MG63 (cell line): Measurements from ENCODE around the gene IL1F10. TPM values are rescaled to one million over a fixed set of nuclear protein-coding genes. Genes with fewer than 3 reads are reported as not detected.

ENCODE experiments used
- DNase-seq: peaks from one replicate; pipeline ENCODE4 v3.0.0-alpha.2; 2020
- H3K27me3 ChIP-seq: fragments of 250-450 bp; sonication (Bioruptor Pico); 2 replicates; pipeline ENCODE4 v1.5.1; 2020; ENCODE audit warnings: mild to moderate bottlenecking, moderate library complexity
- H3K36me3 ChIP-seq: fragments of 250-450 bp; sonication (Bioruptor Pico); 2 replicates; pipeline ENCODE4 v1.5.1; 2020; ENCODE audit warnings: mild to moderate bottlenecking, moderate library complexity
- H3K4me3 ChIP-seq: fragments of 250-450 bp; sonication (Bioruptor Pico); 2 replicates; pipeline ENCODE4 v1.5.1; 2020; ENCODE audit warnings: mild to moderate bottlenecking, moderate library complexity
- H3K9me3 ChIP-seq: fragments of 250-450 bp; sonication (Bioruptor Pico); 2 replicates; pipeline ENCODE4 v1.5.1; 2020; ENCODE audit warnings: mild to moderate bottlenecking, moderate library complexity
- total RNA-seq: library from RNA; depleted of rRNA; stranded (reverse); fragments of >200 nt; shearing (Covaris generic); gene quantifications from 2 replicates; pipeline ENCODE4 v1.2.3, GENCODE V29; 2014; ENCODE audit warnings: low replicate concordance

The IL1F10 gene
- total RNA-seq, 1 experiment from 2014 or later, result not detected

DNA sequence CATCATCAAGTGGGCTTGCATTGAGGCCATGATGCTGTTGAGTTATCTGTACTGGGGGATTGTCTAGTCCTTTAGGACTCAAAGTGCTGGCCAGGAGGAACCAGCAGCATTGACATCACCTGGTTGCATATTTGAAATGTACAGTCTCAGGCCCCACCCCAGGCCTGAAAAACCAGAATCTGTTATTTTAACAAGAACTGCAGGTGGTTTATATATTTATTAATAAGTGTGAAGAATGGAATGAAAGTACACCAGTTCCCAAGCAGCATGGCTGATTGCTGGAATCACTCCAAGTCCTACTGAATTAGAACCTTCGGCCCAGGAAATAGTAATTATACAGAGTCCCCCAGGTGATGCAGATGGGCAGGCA is 2.8 kb downstream of the IL1F10 start:
- Histone ChIP-seq H3K9me3 (no peaks in the 10 kb centered on the region), H3K27me3 (no peaks in the 10 kb centered on the region), H3K4me3 (no peak overlapping the region), H3K36me3 (no peaks in the 10 kb centered on the region)
- no peak for DNase-seq

DNA sequence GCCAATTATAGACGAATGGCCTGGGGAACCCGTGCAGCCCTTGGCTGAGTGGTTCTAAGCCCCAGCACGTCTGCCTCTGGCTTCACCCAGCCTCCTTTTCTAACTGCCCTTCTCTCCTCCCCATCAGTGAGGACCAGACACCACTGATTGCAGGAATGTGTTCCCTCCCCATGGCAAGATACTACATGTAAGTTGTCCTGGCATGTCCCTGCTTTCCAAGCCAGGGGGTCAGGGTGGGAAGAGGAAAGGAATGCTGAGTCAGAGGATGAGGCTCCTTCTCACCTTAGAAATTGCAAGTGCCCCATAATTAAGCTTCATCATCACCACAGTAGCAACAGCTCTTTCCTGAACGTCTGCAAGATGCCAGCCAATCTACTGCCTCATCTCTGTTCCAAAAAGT is 4.8 kb downstream of the IL1F10 start:
- H3K36me3 ChIP-seq, result no peaks in the 10 kb centered on the region
- no peak for DNase-seq
- H3K27me3 ChIP-seq, result no peaks in the 10 kb centered on the region
- H3K9me3 ChIP-seq, result no peaks in the 10 kb centered on the region
- H3K4me3 ChIP-seq, result no peak overlapping the region

DNA sequence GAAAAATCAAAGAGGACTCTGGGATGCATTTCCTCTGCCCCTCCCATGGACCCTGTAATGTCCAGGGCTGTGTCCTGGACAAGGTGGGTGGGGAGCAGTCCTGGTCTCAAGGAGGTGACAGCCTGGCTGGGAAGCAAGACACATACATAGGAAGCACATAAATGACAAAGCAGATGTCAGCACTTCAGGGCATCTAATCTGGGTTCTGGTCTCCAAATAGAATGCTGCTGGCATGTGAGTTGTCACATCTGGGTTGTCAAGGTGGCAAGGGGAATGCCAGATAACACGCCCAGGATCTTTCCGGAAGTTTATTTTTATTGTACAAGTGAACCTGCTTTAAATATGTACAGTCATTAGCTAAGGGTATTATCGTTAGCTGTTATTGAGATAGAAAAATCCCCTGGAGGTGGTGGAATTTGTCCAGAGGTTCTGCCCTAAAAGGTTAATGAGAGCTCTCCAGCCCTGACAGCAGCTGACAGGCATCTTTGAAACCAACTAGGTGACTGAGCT is 5.6 kb downstream of the IL1F10 start:
- no peak overlapping the region for H3K4me3 ChIP-seq
- H3K27me3 ChIP-seq, result no peaks in the 10 kb centered on the region
- H3K36me3 ChIP-seq, result no peaks in the 10 kb centered on the region
- DNase-seq, result no peak
- no peaks in the 10 kb centered on the region for H3K9me3 ChIP-seq

DNA sequence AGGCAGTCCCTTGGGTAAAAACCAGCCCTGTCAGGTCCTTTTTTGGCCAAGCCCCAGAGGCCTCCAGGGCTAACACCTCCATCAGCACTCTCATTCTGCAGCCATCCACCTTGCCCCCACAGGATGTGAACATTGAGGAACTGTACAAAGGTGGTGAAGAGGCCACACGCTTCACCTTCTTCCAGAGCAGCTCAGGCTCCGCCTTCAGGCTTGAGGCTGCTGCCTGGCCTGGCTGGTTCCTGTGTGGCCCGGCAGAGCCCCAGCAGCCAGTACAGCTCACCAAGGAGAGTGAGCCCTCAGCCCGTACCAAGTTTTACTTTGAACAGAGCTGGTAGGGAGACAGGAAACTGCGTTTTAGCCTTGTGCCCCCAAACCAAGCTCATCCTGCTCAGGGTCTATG is 7.3 kb downstream of the IL1F10 start:
- no peak for DNase-seq
- no peaks in the 10 kb centered on the region for H3K9me3 ChIP-seq
- no peak overlapping the region for H3K4me3 ChIP-seq
- H3K27me3 ChIP-seq, result no peaks in the 10 kb centered on the region
- H3K36me3 ChIP-seq, result no peaks in the 10 kb centered on the region

DNA sequence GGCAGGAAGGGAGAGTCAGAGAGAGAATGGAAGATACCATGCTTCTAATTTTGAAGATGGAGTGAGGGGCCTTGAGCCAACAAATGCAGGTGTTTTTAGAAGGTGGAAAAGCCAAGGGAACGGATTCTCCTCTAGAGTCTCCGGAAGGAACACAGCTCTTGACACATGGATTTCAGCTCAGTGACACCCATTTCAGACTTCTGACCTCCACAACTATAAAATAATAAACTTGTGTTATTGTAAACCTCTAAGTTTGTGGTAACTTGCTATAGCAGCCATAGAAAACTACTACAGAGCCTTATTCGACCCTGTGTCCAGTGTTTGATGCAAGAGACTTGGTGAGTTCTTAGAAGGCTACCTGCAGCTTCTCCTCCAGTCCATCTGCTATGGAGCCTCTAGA is 7.8 kb downstream of the IL1F10 start:
- H3K4me3 ChIP-seq, result no peak overlapping the region
- no peaks in the 10 kb centered on the region for H3K27me3 ChIP-seq
- DNase-seq, result no peak
- H3K9me3 ChIP-seq, result no peaks in the 10 kb centered on the region
- no peaks in the 10 kb centered on the region for H3K36me3 ChIP-seq

DNA sequence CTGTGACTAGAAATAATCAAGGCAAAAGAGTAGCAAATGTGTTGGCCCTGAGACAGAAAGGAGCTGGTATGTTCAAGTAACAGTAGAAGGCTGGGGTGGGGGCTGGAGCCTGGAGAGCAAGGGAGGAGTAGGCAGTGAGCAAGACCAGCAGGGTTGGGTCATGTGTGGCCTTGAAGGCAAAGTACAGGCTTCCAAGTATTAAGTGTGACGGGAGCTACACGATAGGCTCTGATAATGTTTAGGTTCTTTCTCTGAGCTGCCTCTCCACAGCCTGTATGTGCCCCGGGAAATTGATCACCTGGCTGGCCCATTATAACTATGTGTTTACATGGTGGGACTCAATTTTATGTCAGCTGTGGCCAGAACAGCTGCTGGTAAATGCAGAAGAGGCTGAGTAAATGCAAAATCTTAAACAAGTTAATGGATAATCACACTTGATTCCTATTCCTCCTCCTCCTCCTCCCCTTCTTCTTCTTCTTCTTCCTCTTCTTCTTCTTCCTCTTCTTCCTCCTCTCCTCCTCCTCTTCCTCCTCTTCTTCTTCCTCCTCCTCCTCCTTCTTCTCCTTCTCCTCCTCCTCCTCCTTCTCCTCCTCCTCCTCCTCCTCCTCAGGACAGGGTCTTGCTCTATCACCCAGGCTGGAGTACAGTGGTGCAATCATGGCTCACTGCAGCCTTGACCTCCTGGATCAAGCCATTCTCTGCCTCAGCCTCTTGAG is 9.3 kb downstream of the IL1F10 start:
- DNase-seq, result no peak
- Histone ChIP-seq H3K4me3 (no peak overlapping the region), H3K27me3 (no peaks in the 10 kb centered on the region), H3K9me3 (no peaks in the 10 kb centered on the region), H3K36me3 (no peaks in the 10 kb centered on the region)

DNA sequence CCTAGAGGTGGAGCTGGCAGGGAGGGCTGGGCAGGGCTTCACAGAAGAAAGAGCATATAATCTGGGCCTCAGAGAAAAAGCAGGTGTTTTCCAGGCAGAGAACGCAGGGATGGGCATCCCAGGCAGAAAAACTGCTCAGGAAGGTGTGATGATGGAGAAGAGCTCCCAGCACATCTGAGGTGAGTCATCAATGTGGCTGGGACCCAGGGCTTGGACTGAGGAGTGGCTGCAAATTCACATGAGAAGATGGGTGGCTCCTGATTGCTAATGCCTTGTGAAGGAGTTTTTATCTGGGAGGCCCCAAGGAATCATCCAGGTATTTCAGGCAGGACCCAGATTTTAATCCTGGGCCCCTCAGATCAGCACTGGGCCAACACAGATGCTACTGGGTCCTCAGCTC is 10.2 kb downstream of the IL1F10 start:
- Histone ChIP-seq H3K4me3 (no peak overlapping the region), H3K9me3 (no peaks in the 10 kb centered on the region), H3K36me3 (no peaks in the 10 kb centered on the region), H3K27me3 (no peaks in the 10 kb centered on the region)
- peak; percentile 43 for DNase-seq

DNA sequence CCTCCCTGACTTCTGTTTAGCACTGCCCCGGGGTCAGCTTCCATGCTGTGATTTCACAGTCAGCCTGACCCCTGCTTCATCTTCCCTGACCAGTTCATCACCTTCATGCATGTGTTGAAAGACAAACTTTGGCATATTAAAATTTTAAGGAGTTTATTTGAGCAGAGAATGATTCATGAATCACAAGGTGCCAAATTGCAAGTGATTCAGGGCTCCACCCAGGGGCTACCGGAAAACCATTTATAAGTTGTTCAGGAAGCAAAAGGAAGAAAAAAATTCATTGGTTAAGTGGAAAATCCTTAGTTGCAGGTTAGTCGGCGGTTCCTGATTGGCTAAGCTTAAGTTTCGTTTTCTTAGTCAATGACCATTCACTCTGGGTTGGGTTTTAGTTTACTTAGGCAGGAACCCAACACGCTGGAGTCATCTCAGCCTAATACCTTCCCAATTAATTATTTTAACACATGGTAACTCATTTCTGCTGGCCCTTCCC is 10.6 kb downstream of the IL1F10 start:
- peak; percentile 64 for DNase-seq

DNA sequence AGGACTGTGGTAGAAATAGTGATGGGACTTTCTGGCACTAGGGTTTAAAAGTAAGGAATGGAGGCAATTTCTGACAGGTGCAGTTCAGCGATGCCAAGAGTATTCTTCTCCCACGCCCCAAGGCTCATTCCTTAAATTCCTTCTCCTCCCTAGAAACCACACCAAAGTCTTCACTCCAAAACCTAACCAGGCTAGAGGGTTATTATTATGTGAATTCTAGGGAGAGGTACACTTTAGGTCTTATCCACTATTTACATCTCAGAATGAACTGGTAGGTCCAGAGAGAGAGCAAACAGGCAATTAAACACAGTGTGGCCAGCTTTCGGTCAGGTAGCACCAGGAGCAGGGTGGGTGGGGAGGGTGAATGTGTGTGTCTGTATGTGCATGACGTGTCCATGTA is 11.4 kb downstream of the IL1F10 start:
- no peak for DNase-seq
- Histone ChIP-seq H3K9me3 (no peaks in the 10 kb centered on the region), H3K4me3 (no peak overlapping the region), H3K27me3 (no peaks in the 10 kb centered on the region), H3K36me3 (no peaks in the 10 kb centered on the region)

More for the DNA sequence above, 10.6 kb downstream of the IL1F10 start:
- H3K27me3 ChIP-seq, result no peaks in the 10 kb centered on the region
- H3K9me3 ChIP-seq, result no peaks in the 10 kb centered on the region
- no peaks in the 10 kb centered on the region for H3K36me3 ChIP-seq
- H3K4me3 ChIP-seq, result no peak overlapping the region

DNA sequence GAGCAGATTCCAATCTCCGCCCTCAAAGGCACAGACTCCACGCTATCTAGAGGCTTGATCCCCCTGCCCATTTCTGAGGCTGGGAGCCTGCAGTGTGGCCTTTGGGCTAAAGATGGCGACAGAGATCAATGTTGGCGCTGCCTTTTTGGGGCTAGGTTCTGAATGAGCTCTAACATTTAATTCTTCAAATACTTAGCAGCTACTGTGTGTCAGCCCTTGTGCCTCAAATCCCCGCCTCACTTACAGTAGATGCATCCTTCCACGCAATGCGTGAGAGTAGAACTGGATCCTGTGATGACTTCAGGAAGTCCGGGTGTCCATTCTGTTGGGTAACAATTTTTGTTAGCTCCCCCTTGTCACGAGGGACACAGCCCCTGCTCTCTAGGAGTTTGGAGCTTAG is 12.4 kb downstream of the IL1F10 start:
- no peaks in the 10 kb centered on the region for H3K9me3 ChIP-seq
- peak; percentile 26 for DNase-seq
- no peak overlapping the region for H3K4me3 ChIP-seq
- H3K36me3 ChIP-seq, result no peaks in the 10 kb centered on the region
- no peaks in the 10 kb centered on the region for H3K27me3 ChIP-seq

DNA sequence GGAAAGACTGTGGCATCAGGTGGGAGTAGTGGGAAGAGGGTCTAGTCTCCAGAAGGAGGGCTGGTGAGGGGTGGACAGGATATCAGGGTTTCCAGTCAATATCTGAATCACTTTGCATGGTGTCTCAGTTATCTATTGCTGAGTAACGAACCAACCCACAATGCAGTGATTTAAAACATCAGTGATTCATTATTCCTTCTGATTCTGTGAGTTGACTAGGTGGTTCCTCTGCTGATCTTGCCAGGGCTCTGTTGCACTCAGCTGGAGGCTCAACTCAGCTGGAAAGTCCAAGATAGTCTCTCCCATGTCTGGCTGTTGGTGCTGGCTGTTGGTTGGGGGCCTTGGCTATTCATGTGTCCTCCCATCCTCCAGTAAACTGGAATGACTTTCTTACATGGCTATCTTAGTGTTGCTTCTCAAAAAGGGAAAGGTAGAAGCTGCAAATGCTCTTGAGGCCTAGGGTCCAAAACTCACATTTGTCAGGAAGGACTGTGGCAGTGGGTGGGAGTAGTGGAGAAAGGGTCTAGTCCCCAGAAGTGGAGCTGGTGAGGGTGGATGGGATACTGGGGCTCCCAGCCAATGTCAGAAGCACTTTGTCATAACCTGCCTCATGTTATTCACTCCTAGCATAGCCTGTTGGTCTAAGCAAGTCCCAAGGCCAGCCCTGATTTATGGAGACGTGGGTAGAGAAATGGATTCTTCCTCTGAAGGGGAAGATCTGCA is 13.9 kb downstream of the IL1F10 start:
- no peak for DNase-seq
- Histone ChIP-seq H3K36me3 (no peaks in the 10 kb centered on the region), H3K9me3 (no peaks in the 10 kb centered on the region), H3K4me3 (no peak overlapping the region), H3K27me3 (no peaks in the 10 kb centered on the region)

DNA sequence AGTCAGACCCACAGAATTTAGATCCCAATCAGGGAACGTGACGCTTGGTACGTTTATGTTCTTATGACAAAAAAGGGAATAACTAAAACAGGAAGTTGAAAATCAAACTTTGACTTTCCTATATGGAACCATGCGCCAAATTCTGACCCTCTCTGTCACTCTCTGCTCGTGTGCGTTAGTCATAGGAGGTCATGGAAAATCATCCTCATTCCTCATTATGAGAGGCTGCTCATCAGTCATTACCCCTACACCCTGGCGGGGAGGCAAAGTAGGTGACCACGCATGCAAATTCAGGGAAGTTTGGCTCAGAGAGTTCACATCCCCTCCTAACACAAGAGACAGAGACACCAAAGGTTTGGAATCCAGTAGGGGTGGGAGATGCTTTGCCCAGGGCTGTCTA is 15.5 kb downstream of the IL1F10 start:
- DNase-seq, result no peak
- Histone ChIP-seq H3K4me3 (no peak overlapping the region), H3K27me3 (no peaks in the 10 kb centered on the region), H3K36me3 (no peaks in the 10 kb centered on the region), H3K9me3 (no peaks in the 10 kb centered on the region)

DNA sequence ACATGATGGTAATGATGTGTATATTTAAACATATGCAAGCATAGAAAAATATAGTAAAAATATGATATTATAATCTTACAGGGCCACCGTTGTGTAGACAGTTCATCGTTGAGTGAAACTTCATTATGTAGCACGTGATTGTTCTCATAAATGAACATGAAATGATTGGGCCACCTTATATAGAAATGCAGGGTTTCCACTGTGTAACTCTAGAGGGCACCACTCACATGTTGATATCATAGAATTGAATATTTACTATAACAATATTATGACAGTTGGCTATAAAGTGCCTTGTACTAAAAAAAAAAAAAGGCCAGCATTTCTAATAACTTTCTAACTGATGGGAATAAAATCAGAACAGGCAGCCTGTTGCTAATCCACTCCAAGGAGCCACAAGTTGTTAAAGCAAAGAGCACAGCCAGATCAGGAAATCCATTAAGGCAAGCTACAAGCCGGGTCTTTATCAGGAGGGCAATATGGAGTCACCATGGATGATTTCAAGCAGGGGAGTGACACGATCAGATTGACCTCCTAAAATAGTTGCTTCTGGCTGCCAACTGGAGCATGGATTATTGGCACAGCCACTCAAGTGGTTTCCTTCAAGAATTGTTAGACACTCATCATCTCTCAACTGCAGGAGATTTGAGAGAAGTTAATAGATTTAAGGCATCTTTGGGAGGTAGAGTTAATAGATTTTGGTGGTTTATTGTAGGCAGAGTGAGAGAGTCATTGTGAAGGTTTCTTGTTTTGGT is 16.7 kb downstream of the IL1F10 start:
- no peak for DNase-seq
- 0 out of 2 replicates have a peak, but pooled peaks cover 3% of the 10 kb centered on the region for H3K27me3 ChIP-seq
- H3K4me3 ChIP-seq, result no peak overlapping the region
- no peaks in the 10 kb centered on the region for H3K36me3 ChIP-seq
- H3K9me3 ChIP-seq, result no peaks in the 10 kb centered on the region

DNA sequence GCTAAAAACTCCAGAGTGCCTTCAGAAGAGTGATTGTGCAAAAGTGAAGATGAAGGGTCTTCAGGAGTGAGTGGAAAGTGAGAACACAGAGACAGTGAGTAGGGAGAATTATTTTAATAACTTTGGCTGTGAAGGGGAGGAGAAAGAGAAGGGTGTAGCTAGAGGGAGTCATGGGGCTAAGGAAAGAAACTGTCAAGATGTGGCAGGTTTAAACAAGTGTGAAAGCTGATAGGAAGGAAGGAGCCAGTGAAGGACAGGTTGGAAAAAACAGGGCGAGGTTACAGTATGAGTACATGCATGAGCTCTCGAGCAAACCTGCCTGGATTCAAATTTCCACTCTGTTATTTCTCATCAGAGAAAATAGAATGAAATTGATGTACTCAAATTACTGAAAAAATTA is 17.8 kb downstream of the IL1F10 start:
- H3K9me3 ChIP-seq, result no peaks in the 10 kb centered on the region
- 0 out of 2 replicates have a peak, but pooled peaks cover 3% of the 10 kb centered on the region for H3K27me3 ChIP-seq
- no peaks in the 10 kb centered on the region for H3K36me3 ChIP-seq
- H3K4me3 ChIP-seq, result no peak overlapping the region
- DNase-seq, result no peak

DNA sequence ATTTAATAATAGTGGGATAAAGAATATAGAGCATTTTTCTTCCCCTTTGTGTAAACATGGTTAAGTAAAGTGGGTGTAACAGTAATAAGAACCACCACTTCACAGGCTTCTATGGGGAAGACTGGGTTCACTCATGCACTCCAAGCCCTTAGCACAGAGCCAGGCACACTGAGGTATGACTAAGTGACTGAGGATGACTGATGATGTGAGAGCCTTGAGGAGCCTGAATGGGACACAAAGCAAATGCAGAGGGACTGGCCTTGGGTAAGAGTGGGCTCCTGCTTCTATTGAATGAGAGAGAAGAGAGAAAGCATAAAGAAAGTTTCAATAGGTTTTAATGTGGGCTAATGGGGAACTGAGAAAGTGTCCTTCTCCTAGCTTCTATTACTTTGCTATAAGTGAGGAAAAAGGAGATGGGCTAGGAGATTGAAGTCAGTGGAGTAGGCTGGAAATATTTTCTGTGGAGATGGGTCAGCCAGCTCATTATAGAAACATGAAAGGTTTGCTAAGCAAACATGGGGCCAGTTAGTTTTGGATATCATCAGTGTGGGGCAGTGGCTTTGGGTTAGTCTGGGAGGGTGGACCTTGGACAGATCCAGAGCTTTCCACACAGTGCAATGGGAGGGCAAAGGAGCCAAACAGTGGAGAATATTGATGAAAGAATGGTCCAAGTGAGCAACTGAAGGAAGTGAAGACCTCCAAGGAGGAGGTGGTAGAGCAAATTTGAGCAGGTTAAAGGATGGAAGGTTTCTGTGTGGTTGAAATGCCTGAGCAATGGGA is 20.6 kb downstream of the IL1F10 start:
- no peak for DNase-seq
- H3K9me3 ChIP-seq, result no peaks in the 10 kb centered on the region
- H3K27me3 ChIP-seq, result peaks cover 10% of the 10 kb centered on the region; the same call in 1 of the 2 replicates
- H3K36me3 ChIP-seq, result no peaks in the 10 kb centered on the region
- no peak overlapping the region for H3K4me3 ChIP-seq

DNA sequence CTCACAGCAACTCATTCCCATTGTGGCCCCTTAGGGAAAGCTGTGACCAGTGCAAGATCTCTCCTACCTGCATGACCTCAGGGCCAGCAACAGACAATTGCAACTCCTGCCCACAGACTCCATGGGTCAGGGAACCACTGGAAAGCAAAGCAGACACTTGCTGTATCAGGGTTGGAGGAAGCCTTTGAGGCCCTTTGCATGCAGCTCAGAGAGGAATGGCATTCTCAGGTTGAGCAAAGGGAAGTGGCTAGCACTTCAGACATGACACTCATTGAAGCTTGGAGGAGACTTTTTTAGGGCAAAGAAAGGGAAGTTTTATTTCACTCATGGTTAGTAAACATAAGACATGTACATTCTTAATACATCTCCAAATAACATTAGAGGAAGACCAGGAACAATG is 22.1 kb downstream of the IL1F10 start:
- no peak for DNase-seq
- no peaks in the 10 kb centered on the region for H3K9me3 ChIP-seq
- no peak overlapping the region for H3K4me3 ChIP-seq
- H3K27me3 ChIP-seq, result peaks cover 10% of the 10 kb centered on the region; the same call in 1 of the 2 replicates
- no peaks in the 10 kb centered on the region for H3K36me3 ChIP-seq
